C1 segment of cervical spinal cord (tissue), 14 donors: Measurements from ENCODE around the gene MOCS1.
A peak's percentile ranks its signal among the peaks of the same experiment; 100 is the strongest.

Experiments used
- DNase-seq, 14 donors: peaks; one replicate each; lab custom pipeline; 2025; lab: John Stamatoyannopoulos, UW

Gene MOCS1

GRCh38 chr6:39902786-39903465 is 31.3 kb downstream of the MOCS1 start:
- DNase-seq, result no peak

- DNase-seq, result no peak
These were observed 32.1 kb downstream of the MOCS1 start for GRCh38 chr6:39902136-39902535.

- DNase-seq, result no peak
These were observed 32.6 kb downstream of the MOCS1 start for GRCh38 chr6:39901670-39902069.

GRCh38 chr6:39901116-39901655 is 33.1 kb downstream of the MOCS1 start:
- DNase-seq, result no peak

GRCh38 chr6:39899554-39900295 is 34.5 kb downstream of the MOCS1 start:
- DNase-seq, result no peak

GRCh38 chr6:39898625-39899024 is 35.6 kb downstream of the MOCS1 start:
- DNase-seq, result no peak

GRCh38 chr6:39897698-39898097 is 36.6 kb downstream of the MOCS1 start:
- no peak for DNase-seq

GRCh38 chr6:39896701-39897100 is 37.6 kb downstream of the MOCS1 start:
- no peak for DNase-seq

GRCh38 chr6:39893286-39893685 is 41.0 kb downstream of the MOCS1 start:
- no peak for DNase-seq

- peak in 10 of 14 donors; percentile 13 to 62 (median 30) for DNase-seq
These were observed 41.7 kb downstream of the MOCS1 start for GRCh38 chr6:39892490-39893129.

GRCh38 chr6:39891976-39892375 is 42.3 kb downstream of the MOCS1 start:
- no peak for DNase-seq

- DNase-seq, result no peak
These were observed 42.9 kb downstream of the MOCS1 start for GRCh38 chr6:39891353-39891752.

GRCh38 chr6:39889229-39889628 is 45.0 kb downstream of the MOCS1 start:
- DNase-seq, result no peak

- peak in 12 of 14 donors; percentile 31 to 86 (median 67) for DNase-seq
These were observed 46.4 kb downstream of the MOCS1 start for GRCh38 chr6:39887692-39888450.

GRCh38 chr6:39886871-39887270 is 47.4 kb downstream of the MOCS1 start:
- DNase-seq, result no peak

GRCh38 chr6:39885691-39886090 is 48.6 kb downstream of the MOCS1 start:
- DNase-seq, result no peak

GRCh38 chr6:39884696-39885095 is 49.6 kb downstream of the MOCS1 start:
- no peak for DNase-seq

- peak in 4 of 14 donors; percentile 36 to 59 (median 44) for DNase-seq
These were observed 51.7 kb downstream of the MOCS1 start for GRCh38 chr6:39882531-39882899.

GRCh38 chr6:39881851-39882530 is 52.3 kb downstream of the MOCS1 start:
- DNase-seq, result peak in 3 of 14 donors; percentile 19 to 59 (median 43)

GRCh38 chr6:39880594-39880993 is 53.7 kb downstream of the MOCS1 start:
- DNase-seq, result no peak

- DNase-seq, result no peak
These were observed 54.7 kb downstream of the MOCS1 start for GRCh38 chr6:39879535-39879934.
